RWPE2 (cell line): Measurements from ENCODE around the gene NMNAT2.

Experiments used
- ATAC-seq: fragments of 200-7000 bp; cut with Tn5 transposase; 3 replicates; pipeline ENCODE4 v1.9.1; 2021; ENCODE audit warnings: low read depth
- DNase-seq: peaks from one replicate; pipeline ENCODE4 v3.0.0-alpha.2; 2020; ENCODE audit warnings: low spot score
- H3K27ac ChIP-seq: fragments of 450-650 bp; 2 replicates; pipeline ENCODE4 v1.5.1; 2017; ENCODE audit warnings: mild to moderate bottlenecking; ENCODE audit not compliant: poor library complexity, severe bottlenecking
- H3K27me3 ChIP-seq: fragments of 250-450 bp; sonication (Bioruptor Pico); 2 replicates; pipeline ENCODE4 v1.5.1; 2021; ENCODE audit warnings: mild to moderate bottlenecking, moderate library complexity; ENCODE audit not compliant: insufficient read depth, poor library complexity, severe bottlenecking
- H3K36me3 ChIP-seq: fragments of 250-450 bp; sonication (Bioruptor Pico); 2 replicates; pipeline ENCODE4 v1.5.1; 2020; ENCODE audit warnings: low read depth, mild to moderate bottlenecking, moderate library complexity
- H3K4me1 ChIP-seq: fragments of 250-450 bp; sonication (Bioruptor Pico); 2 replicates; pipeline ENCODE4 v1.5.1; 2021; ENCODE audit warnings: mild to moderate bottlenecking, moderate library complexity; ENCODE audit not compliant: insufficient read depth, poor library complexity, severe bottlenecking
- H3K4me3 ChIP-seq: fragments of 250-450 bp; sonication (Bioruptor Pico); 2 replicates; pipeline ENCODE4 v1.5.1; 2021; ENCODE audit warnings: mild to moderate bottlenecking, moderate library complexity; ENCODE audit not compliant: severe bottlenecking
- H3K9me3 ChIP-seq: fragments of 250-450 bp; sonication (Bioruptor Pico); 2 replicates; pipeline ENCODE4 v1.5.1; 2021; ENCODE audit warnings: mild to moderate bottlenecking, moderate library complexity; ENCODE audit not compliant: severe bottlenecking
- CTCF ChIP-seq: fragments of 450-650 bp; IDR thresholded peaks from one replicate; pipeline ENCODE4 v1.5.1; 2017; ENCODE audit warnings: mild to moderate bottlenecking, moderate library complexity; ENCODE audit not compliant: poor library complexity, severe bottlenecking

NMNAT2 gene

GRCh38 chr1:183287191-183287675 is 130.9 kb downstream of the NMNAT2 start:
- H3K9me3 ChIP-seq, result no peaks in the 10 kb centered on the region
- ATAC-seq (no peak), DNase-seq (no peak)
- H3K27me3 ChIP-seq, result no peaks in the 10 kb centered on the region
- no peak for TF ChIP-seq CTCF
- no peaks in the 10 kb centered on the region for H3K36me3 ChIP-seq
- H3K4me3 ChIP-seq, result no peak overlapping the region
- peaks cover 8% of the 10 kb centered on the region for H3K4me1 ChIP-seq
- H3K27ac ChIP-seq, result no peak overlapping the region

DNA sequence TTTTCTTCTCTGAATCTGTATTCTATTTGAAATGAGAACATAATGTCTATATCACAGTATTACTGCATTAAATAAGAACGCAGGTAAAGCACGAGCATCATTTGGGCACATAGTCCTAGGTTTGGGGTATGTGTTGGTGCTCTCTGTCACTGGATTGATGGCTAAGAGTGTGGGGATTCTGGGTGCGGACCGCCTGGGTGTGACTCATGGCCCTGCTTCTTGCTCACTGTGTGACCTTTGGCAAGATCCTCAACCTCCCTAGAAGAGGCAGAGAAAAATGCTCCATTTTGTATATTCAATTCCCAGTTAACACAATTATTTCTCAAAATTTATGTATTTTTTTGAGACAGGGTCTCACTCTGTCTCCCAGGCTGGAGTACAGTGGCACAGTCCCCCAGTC is 132.4 kb downstream of the NMNAT2 start:
- H3K9me3 ChIP-seq, result no peaks in the 10 kb centered on the region
- no peak for DNase-seq
- H3K4me3 ChIP-seq, result no peak overlapping the region
- no peak for ATAC-seq
- no peak for TF ChIP-seq CTCF
- H3K36me3 ChIP-seq, result no peaks in the 10 kb centered on the region
- H3K4me1 ChIP-seq, result peaks cover 11% of the 10 kb centered on the region
- no peaks in the 10 kb centered on the region for H3K27me3 ChIP-seq
- H3K27ac ChIP-seq, result no peak overlapping the region

GRCh38 chr1:183285256-183285655 is 132.9 kb downstream of the NMNAT2 start:
- Histone ChIP-seq H3K4me3 (no peak overlapping the region), H3K36me3 (no peaks in the 10 kb centered on the region), H3K4me1 (peaks cover 13% of the 10 kb centered on the region), H3K9me3 (no peaks in the 10 kb centered on the region), H3K27me3 (no peaks in the 10 kb centered on the region), H3K27ac (no peak overlapping the region)
- no peak for TF ChIP-seq CTCF
- ATAC-seq, result no peak
- DNase-seq, result no peak

GRCh38 chr1:183284086-183284485 is 134.1 kb downstream of the NMNAT2 start:
- H3K9me3 ChIP-seq, result no peaks in the 10 kb centered on the region
- no peaks in the 10 kb centered on the region for H3K27me3 ChIP-seq
- H3K4me1 ChIP-seq, result peaks cover 23% of the 10 kb centered on the region
- ATAC-seq, result no peak
- no peaks in the 10 kb centered on the region for H3K36me3 ChIP-seq
- no peak overlapping the region for H3K27ac ChIP-seq
- H3K4me3 ChIP-seq, result no peak overlapping the region
- TF ChIP-seq CTCF, result no peak
- no peak for DNase-seq

GRCh38 chr1:183283286-183283685 is 134.9 kb downstream of the NMNAT2 start:
- H3K4me3 ChIP-seq, result no peak overlapping the region
- no peaks in the 10 kb centered on the region for H3K36me3 ChIP-seq
- DNase-seq (no peak), ATAC-seq (peak; percentile 30; the same call in 1 of the 3 replicates)
- no peaks in the 10 kb centered on the region for H3K9me3 ChIP-seq
- H3K27ac ChIP-seq, result peak overlapping the region; percentile 97
- no peak for TF ChIP-seq CTCF
- no peaks in the 10 kb centered on the region for H3K27me3 ChIP-seq
- peaks cover 31% of the 10 kb centered on the region for H3K4me1 ChIP-seq
